Effector memory CD8-positive, alpha-beta T cell (primary cell): ENCODE results near the gene SNAPC2.
"Not testable (repeated sequence)": the region's sequence is repeated elsewhere in the genome, so short reads cannot be mapped to it uniquely, and the experiment has no call there.

Source experiments
- ATAC-seq: fragments of 150-1000 bp; cut with Tn5 transposase; replicated peaks from 2 replicates; pipeline ENCODE4 v1.10.0; 2021; ENCODE audit warnings: mild to moderate bottlenecking, moderate library complexity
- DNase-seq, 3 experiments: peaks; one replicate each; pipeline ENCODE4 v3.0.0; 2021
- H3K27ac Mint-ChIP-seq, 2 donors: one replicate each; pipeline ENCODE4 v1.8.0; 2022; ENCODE audit warnings: mild to moderate bottlenecking in 2 of 2, mixed read lengths in 2 of 2, moderate library complexity in 2 of 2
- H3K27me3 Mint-ChIP-seq, 2 donors: one replicate each; pipeline ENCODE4 v1.8.0; 2022; ENCODE audit warnings: mixed read lengths in 2 of 2
- H3K36me3 Mint-ChIP-seq: one replicate; pipeline ENCODE4 v1.8.0; 2022; ENCODE audit warnings: mild to moderate bottlenecking, moderate library complexity, mixed read lengths; ENCODE audit not compliant: insufficient read depth
- H3K4me1 Mint-ChIP-seq, 2 donors: one replicate each; pipeline ENCODE4 v1.8.0; 2022; ENCODE audit warnings: low read depth in 2 of 2, mixed read lengths in 2 of 2
- H3K4me3 Mint-ChIP-seq, 2 donors: one replicate each; pipeline ENCODE4 v1.8.0; 2022; ENCODE audit warnings: mild to moderate bottlenecking in 2 of 2, mixed read lengths in 2 of 2, moderate library complexity in 2 of 2
- H3K9me3 Mint-ChIP-seq, 2 donors: one replicate each; pipeline ENCODE4 v1.8.0; 2022; ENCODE audit warnings: mixed read lengths in 2 of 2

The SNAPC2 gene

GRCh38 chr19:7916955-7917266 is 3.2 kb upstream of the SNAPC2 start:
- peak overlapping the region; percentile 52 to 90 for H3K27ac Mint-ChIP-seq
- H3K4me3 Mint-ChIP-seq, result peak overlapping the region; percentile 72 to 75
- H3K4me1 Mint-ChIP-seq, result peaks cover 27 to 30% of the 10 kb centered on the region in 2 donors
- H3K27me3 Mint-ChIP-seq, result peaks cover 5 to 36% of the 10 kb centered on the region in 2 donors
- peaks cover 56% of the 10 kb centered on the region for H3K36me3 Mint-ChIP-seq
- no peak for ATAC-seq
- no peaks in the 10 kb centered on the region for H3K9me3 Mint-ChIP-seq
- no peak for DNase-seq

- Mint-ChIP-seq H3K27ac (peak overlapping the region; percentile 52 to 90), H3K9me3 (no peaks in the 10 kb centered on the region), H3K4me3 (peak overlapping the region; percentile 72 to 75), H3K4me1 (peaks cover 30 to 31% of the 10 kb centered on the region in 2 donors), H3K36me3 (peaks cover 53% of the 10 kb centered on the region), H3K27me3 (peaks cover 5 to 36% of the 10 kb centered on the region in 2 donors)
- ATAC-seq, result peak; percentile 23
- peak; percentile 53 to 65 (median 61) for DNase-seq
Measured at GRCh38 chr19:7917267-7918061, 2.7 kb upstream of the SNAPC2 start.

- Mint-ChIP-seq H3K27me3 (peaks cover 5 to 36% of the 10 kb centered on the region in 2 donors), H3K36me3 (peaks cover 51% of the 10 kb centered on the region), H3K4me1 (peaks cover 30 to 33% of the 10 kb centered on the region in 2 donors), H3K27ac (peak overlapping the region in 1 of 2 donors; percentile 44), H3K4me3 (peak overlapping the region; percentile 71 to 72)
- not testable (repeated sequence) for ATAC-seq, DNase-seq, H3K9me3 Mint-ChIP-seq
Measured at GRCh38 chr19:7918062-7918614, 2.0 kb upstream of the SNAPC2 start.

- no peak for ATAC-seq
- H3K27ac Mint-ChIP-seq, result peak overlapping the region in 1 of 2 donors; percentile 29
- peaks cover 5 to 36% of the 10 kb centered on the region in 2 donors for H3K27me3 Mint-ChIP-seq
- peak overlapping the region; percentile 72 to 85 for H3K4me3 Mint-ChIP-seq
- no peak for DNase-seq
- peaks cover 53% of the 10 kb centered on the region for H3K36me3 Mint-ChIP-seq
- H3K9me3 Mint-ChIP-seq, result no peaks in the 10 kb centered on the region
- H3K4me1 Mint-ChIP-seq, result peaks cover 31 to 35% of the 10 kb centered on the region in 2 donors
Measured at GRCh38 chr19:7918615-7919421, 1.3 kb upstream of the SNAPC2 start.

- peaks cover under 1 to 21% of the 10 kb centered on the region in 2 donors for H3K27me3 Mint-ChIP-seq
- ATAC-seq (peak; percentile 57), DNase-seq (peak; percentile 96 to 98 (median 96))
- peak overlapping the region; percentile 67 to 85 for H3K4me3 Mint-ChIP-seq
- peaks cover 41% of the 10 kb centered on the region for H3K36me3 Mint-ChIP-seq
- H3K27ac Mint-ChIP-seq, result peak overlapping the region; percentile 29 to 81
- H3K4me1 Mint-ChIP-seq, result peaks cover 30 to 39% of the 10 kb centered on the region in 2 donors
- no peaks in the 10 kb centered on the region for H3K9me3 Mint-ChIP-seq
Measured at GRCh38 chr19:7920519-7921301, 572 bp downstream of the SNAPC2 start.

- H3K36me3 Mint-ChIP-seq, result peaks cover 39% of the 10 kb centered on the region
- peaks cover 28 to 39% of the 10 kb centered on the region in 2 donors for H3K4me1 Mint-ChIP-seq
- peaks cover 0 to 19% of the 10 kb centered on the region in 2 donors for H3K27me3 Mint-ChIP-seq
- H3K27ac Mint-ChIP-seq, result peak overlapping the region; percentile 29 to 81
- ATAC-seq (no peak), DNase-seq (no peak)
- peak overlapping the region; percentile 67 to 85 for H3K4me3 Mint-ChIP-seq
- no peaks in the 10 kb centered on the region for H3K9me3 Mint-ChIP-seq
Measured at GRCh38 chr19:7921302-7921966, 1.3 kb downstream of the SNAPC2 start.

GRCh38 chr19:7921967-7922835 is 2.1 kb downstream of the SNAPC2 start:
- peak overlapping the region; percentile 40 to 67 for H3K4me3 Mint-ChIP-seq
- peaks cover 34% of the 10 kb centered on the region for H3K36me3 Mint-ChIP-seq
- H3K9me3 Mint-ChIP-seq, result no peaks in the 10 kb centered on the region
- H3K27ac Mint-ChIP-seq, result peak overlapping the region in 1 of 2 donors; percentile 61
- ATAC-seq (no peak), DNase-seq (no peak)
- H3K4me1 Mint-ChIP-seq, result peaks cover 26 to 34% of the 10 kb centered on the region in 2 donors
- peaks cover 0 to 19% of the 10 kb centered on the region in 2 donors for H3K27me3 Mint-ChIP-seq

- Mint-ChIP-seq H3K36me3 (peaks cover 36% of the 10 kb centered on the region), H3K27me3 (peaks cover 0 to 15% of the 10 kb centered on the region in 2 donors), H3K4me3 (peak overlapping the region in 1 of 2 donors; percentile 49), H3K27ac (peak overlapping the region in 1 of 2 donors; percentile 61), H3K9me3 (no peaks in the 10 kb centered on the region), H3K4me1 (peaks cover 26 to 33% of the 10 kb centered on the region in 2 donors)
- ATAC-seq (no peak), DNase-seq (no peak)
Measured at GRCh38 chr19:7922836-7923195, 2.7 kb downstream of the SNAPC2 start.

- H3K4me1 Mint-ChIP-seq, result peaks cover 24 to 30% of the 10 kb centered on the region in 2 donors
- H3K27me3 Mint-ChIP-seq, result peaks cover 0 to 10% of the 10 kb centered on the region in 2 donors
- H3K36me3 Mint-ChIP-seq, result peaks cover 42% of the 10 kb centered on the region
- H3K9me3 Mint-ChIP-seq, result no peaks in the 10 kb centered on the region
- DNase-seq, result no peak
- no peak for ATAC-seq
- H3K4me3 Mint-ChIP-seq, result peak overlapping the region in 1 of 2 donors; percentile 49
- H3K27ac Mint-ChIP-seq, result peak overlapping the region in 1 of 2 donors; percentile 61
Measured at GRCh38 chr19:7923295-7924191, 3.4 kb downstream of the SNAPC2 start.

- no peak for ATAC-seq
- Mint-ChIP-seq H3K4me1 (peaks cover 25 to 36% of the 10 kb centered on the region in 2 donors), H3K9me3 (no peaks in the 10 kb centered on the region), H3K36me3 (peaks cover 46% of the 10 kb centered on the region), H3K27ac (peak overlapping the region in 1 of 2 donors; percentile 59), H3K27me3 (peaks cover 0 to 9% of the 10 kb centered on the region in 2 donors), H3K4me3 (peak overlapping the region; percentile 67 to 72)
- no peak for DNase-seq
Measured at GRCh38 chr19:7924241-7924640, 4.1 kb downstream of the SNAPC2 start.

GRCh38 chr19:7924651-7925170 is 4.6 kb downstream of the SNAPC2 start:
- H3K4me3 Mint-ChIP-seq, result peak overlapping the region; percentile 72 to 77
- peaks cover 49% of the 10 kb centered on the region for H3K36me3 Mint-ChIP-seq
- no peaks in the 10 kb centered on the region for H3K9me3 Mint-ChIP-seq
- H3K27ac Mint-ChIP-seq, result peak overlapping the region in 1 of 2 donors; percentile 59
- ATAC-seq (no peak), DNase-seq (no peak)
- H3K27me3 Mint-ChIP-seq, result peaks cover 0 to 4% of the 10 kb centered on the region in 2 donors
- peaks cover 28 to 38% of the 10 kb centered on the region in 2 donors for H3K4me1 Mint-ChIP-seq
